ENCODE data around the gene COL24A1.
"Not testable (repeated sequence)": the region's sequence is repeated elsewhere in the genome, so short reads cannot be mapped to it uniquely, and the experiment has no call there.

COL24A1 gene

GRCh38 chr1:85777021-85777420, 379.6 kb downstream of the COL24A1 start:
- DNase-seq = not testable (repeated sequence)

- DNase-seq = no peak
These were observed 393.8 kb downstream of the COL24A1 start for GRCh38 chr1:85762804-85763203.

- no peak for DNase-seq
These were observed 399.7 kb downstream of the COL24A1 start for GRCh38 chr1:85756864-85757263.

- no peak for DNase-seq
These were observed 408.5 kb downstream of the COL24A1 start for GRCh38 chr1:85748120-85748519.

GRCh38 chr1:85746777-85747176, 409.8 kb downstream of the COL24A1 start:
- no peak for DNase-seq

GRCh38 chr1:85743814-85744213, 412.8 kb downstream of the COL24A1 start:
- no peak for DNase-seq

GRCh38 chr1:85734931-85735330, 421.6 kb downstream of the COL24A1 start:
- DNase-seq = no peak

GRCh38 chr1:85718678-85719340, 437.8 kb downstream of the COL24A1 start:
- DNase-seq = no peak

GRCh38 chr1:85714418-85715114, 442.0 kb downstream of the COL24A1 start:
- not testable (repeated sequence) for DNase-seq

GRCh38 chr1:85708829-85709227, 447.7 kb downstream of the COL24A1 start:
- no peak for DNase-seq

GRCh38 chr1:85707990-85708828, 448.4 kb downstream of the COL24A1 start, which contains the start of gene ZNHIT6:
TSS of gene ZNHIT6 (minus strand) at chr1:85708433. CDS start at chr1:85708284, 149 bp downstream.
- peak; percentile 72 for DNase-seq

- DNase-seq = no peak
These were observed 449.1 kb downstream of the COL24A1 start for GRCh38 chr1:85707267-85707989.

- no peak for DNase-seq
These were observed 450.6 kb downstream of the COL24A1 start for GRCh38 chr1:85705940-85706339.

GRCh38 chr1:85700422-85700821, 456.1 kb downstream of the COL24A1 start:
- no peak for DNase-seq

- no peak for DNase-seq
These were observed 458.7 kb downstream of the COL24A1 start for GRCh38 chr1:85697895-85698294.

GRCh38 chr1:85692730-85693314, 463.8 kb downstream of the COL24A1 start:
- no peak for DNase-seq

- no peak for DNase-seq
These were observed 466.7 kb downstream of the COL24A1 start for GRCh38 chr1:85689775-85690404.

- DNase-seq = no peak
These were observed 473.1 kb downstream of the COL24A1 start for GRCh38 chr1:85683292-85684025.

- DNase-seq = no peak
These were observed 475.5 kb downstream of the COL24A1 start for GRCh38 chr1:85681087-85681486.

All from KG1 (cell line).